K562 (cell line): ENCODE results near the gene TFEB. TPM values are rescaled to one million over a fixed set of nuclear protein-coding genes. Genes with fewer than 3 reads are reported as not detected.

Experiments used
- ATAC-seq: fragments of 200-7000 bp; cut with Tn5 transposase; 3 replicates; pipeline ENCODE4 v1.9.1; 2020; ENCODE audit warnings: moderate library complexity
- BruUV-seq: library from RNA; stranded (reverse); fragments of 400-500 nt; replicated peaks from 2 replicates; lab custom pipeline; 2021; lab: Mats Ljungman, UMichigan
- CTCF ChIA-PET: fragments of 300-600 bp; formaldehyde crosslinking; extraction: SDS; loops from one replicate; lab custom pipeline; 2021; ENCODE audit warnings: low intra/inter-chr PET ratio; lab: Yijun Ruan, JAX
- POLR2A ChIA-PET: fragments of 300-600, 350-650 bp; sonication (Branson Sonifier 250); formaldehyde crosslinking; extraction: SDS; loops from one replicate; lab custom pipeline; 2021; ENCODE audit warnings: antibody characterized with exemption, inconsistent platforms; lab: Yijun Ruan, JAX
- DNase-seq, 4 experiments: peaks; one replicate each; pipeline versions ENCODE4 v3.0.0 to v3.0.0-alpha.2; 2011 to 2018; ENCODE audit warnings: low spot score in 3 of 4, mixed read lengths in 3 of 4; ENCODE audit errors: extremely low read depth in 1 of 4
- FAIRE-seq: peaks from 2 replicates; lab custom pipeline; 2011; peaks lifted over from hg19 to GRCh38; lab: Jason Lieb, UNC
- H2AFZ ChIP-seq: 2 replicates; pipeline ENCODE4 v1.6.0; 2011; ENCODE audit warnings: low read depth, low read length, control low read depth, inconsistent platforms
- H3K27ac ChIP-seq: fragments of 200-600 bp; 3 replicates; pipeline ENCODE4 v1.8.0; 2011; ENCODE audit warnings: low read depth, mild to moderate bottlenecking, control low read depth, inconsistent platforms, low read length, moderate library complexity, mixed read lengths; ENCODE audit errors: extremely low read depth
- H3K27me3 ChIP-seq, 2 experiments: fragments of 300-600 bp in 1 of 2; 2 replicates in 1 of 2; 3 replicates in 1 of 2; pipeline versions ENCODE4 v1.6.0 to v1.8.0; 2011; ENCODE audit warnings: inconsistent platforms in 2 of 2, low read length in 2 of 2, mild to moderate bottlenecking in 1 of 2, mixed read lengths in 1 of 2, moderate library complexity in 1 of 2; ENCODE audit not compliant: control insufficient read depth in 2 of 2, insufficient read depth in 2 of 2
- H3K36me3 ChIP-seq: fragments of 300-600 bp; 3 replicates; pipeline ENCODE4 v1.8.0; 2011; ENCODE audit warnings: mild to moderate bottlenecking, low read length, inconsistent platforms; ENCODE audit not compliant: control insufficient read depth, insufficient read depth
- H3K4me1 ChIP-seq, 2 experiments: fragments of 200-600 bp in 1 of 2; replicated peaks in 1 of 2; 2 replicates in 1 of 2; 3 replicates in 1 of 2; pipeline versions ENCODE4 v1.5.1 to v1.8.0; 2011; ENCODE audit warnings: inconsistent platforms in 2 of 2, low read length in 2 of 2, mild to moderate bottlenecking in 1 of 2, mixed read lengths in 1 of 2, moderate library complexity in 1 of 2; ENCODE audit not compliant: control insufficient read depth in 2 of 2, insufficient read depth in 2 of 2
- H3K4me2 ChIP-seq: 2 replicates; pipeline ENCODE4 v1.6.1; 2011; ENCODE audit warnings: low read length, control low read depth, inconsistent platforms, mixed read lengths; ENCODE audit not compliant: insufficient read depth
- H3K4me3 ChIP-seq: fragments of 200-600 bp; sonication (generic), shearing (Covaris generic); 2 replicates; pipeline ENCODE4 v1.5.1; 2016; ENCODE audit warnings: control low read depth, inconsistent platforms
- H3K79me2 ChIP-seq: fragments of 200-600 bp; 3 replicates; pipeline ENCODE4 v1.8.0; 2011; ENCODE audit warnings: low read length, inconsistent platforms; ENCODE audit not compliant: control insufficient read depth, insufficient read depth
- H3K9ac ChIP-seq, 2 experiments: 2 replicates each; pipeline versions ENCODE4 v1.6.0 to v1.6.1; 2011; ENCODE audit warnings: low read depth in 2 of 2, low read length in 2 of 2, control low read depth in 1 of 2, inconsistent platforms in 1 of 2, mild to moderate bottlenecking in 1 of 2, mixed read lengths in 1 of 2; ENCODE audit not compliant: insufficient read depth in 1 of 2
- H3K9me1 ChIP-seq: one replicate; pipeline ENCODE4 v1.6.0; 2011; ENCODE audit warnings: inconsistent platforms, mild to moderate bottlenecking, low read length, moderate library complexity; ENCODE audit not compliant: control insufficient read depth, insufficient read depth
- H3K9me3 ChIP-seq: replicated peaks from 2 replicates; pipeline ENCODE4 v1.5.1; 2011; ENCODE audit warnings: low read depth, low read length, inconsistent platforms; ENCODE audit not compliant: control insufficient read depth, insufficient read depth
- H4K20me1 ChIP-seq: replicated peaks from 2 replicates; pipeline ENCODE4 v1.6.1; 2011; ENCODE audit warnings: low read length, inconsistent platforms, mixed read lengths; ENCODE audit not compliant: control insufficient read depth, insufficient read depth
- CEBPG ChIP-seq, 3 experiments: fragments of 200-800 bp in 1 of 3; sonication (Bioruptor generic) in 1 of 3; sonication (generic) in 1 of 3; formaldehyde crosslinking in 1 of 3; IDR thresholded peaks in 2 of 3; conservative IDR thresholded peaks in 1 of 3; 2 replicates each; pipeline versions ENCODE4 v1.6.1 to v1.8.0; 2016 to 2022; ENCODE audit warnings: missing compliant biosample characterization in 2 of 3, missing genetic modification characterization in 2 of 3, mild to moderate bottlenecking in 1 of 3, missing genetic modification reagents in 1 of 3
- CREB1 ChIP-seq, 2 experiments: sonication (generic) in 1 of 2; formaldehyde crosslinking in 1 of 2; IDR thresholded peaks; 2 replicates each; pipeline versions ENCODE4 v1.6.1 to v1.8.0; 2012 to 2022; ENCODE audit warnings: inconsistent platforms in 1 of 2, mild to moderate bottlenecking in 1 of 2, missing genetic modification reagents in 1 of 2, moderate library complexity in 1 of 2
- ELF2 ChIP-seq: fragments of 250-450 bp; sonication (Bioruptor Pico); IDR thresholded peaks from 2 replicates; pipeline ENCODE4 v1.5.0; 2021; ENCODE audit warnings: mild to moderate bottlenecking
- FIP1L1 ChIP-seq: fragments of 200-400 bp; formaldehyde crosslinking; IDR thresholded peaks from 2 replicates; pipeline ENCODE4 v1.6.1; 2018; ENCODE audit warnings: mild to moderate bottlenecking, low read depth, low read length; ENCODE audit not compliant: poor library complexity, severe bottlenecking
- NFE2 ChIP-seq: IDR thresholded peaks from 2 replicates; pipeline ENCODE4 v1.6.1; 2014; ENCODE audit warnings: antibody characterized with exemption, low read depth
- ZBTB1 ChIP-seq: sonication (generic); formaldehyde crosslinking; IDR thresholded peaks from 2 replicates; pipeline ENCODE4 v1.8.1; 2023; ENCODE audit warnings: missing genetic modification reagents, low read depth, mild to moderate bottlenecking, borderline replicate concordance
- ZNF830 ChIP-seq: fragments of 250-450 bp; sonication (Bioruptor Pico); IDR thresholded peaks from 2 replicates; pipeline ENCODE4 v1.5.0; 2021; ENCODE audit warnings: mild to moderate bottlenecking
- WGBS: fragments of 100-300 bp; shearing (Covaris generic); methylation state at CpG from one replicate; pipeline ENCODE4 v1.1.6; 2016; ENCODE audit warnings: low coverage, mixed read lengths; ENCODE audit not compliant: insufficient coverage; ENCODE audit errors: missing lambda C conversion rate; 5-methylcytosine and 5-hydroxymethylcytosine counted together
- in situ Hi-C: fragments of 300-500 bp; cut with MboI; formaldehyde crosslinking; loops from 4 replicates; pipeline ENCODE4 v1.15.0; 2018; ENCODE audit warnings: inconsistent platforms, mixed read lengths
- intact Hi-C: fragments of 100-400 bp; cut with micrococcal nuclease; formaldehyde crosslinking; loops from 2 replicates; pipeline ENCODE4 v1.14.2; 2022
- polyA plus RNA-seq, 8 experiments: library from polyadenylated mRNA; depleted of rRNA in 4 of 8; stranded (reverse) in 5 of 8; unstranded in 3 of 8; fragments of >200 nt; fragmentation: Nextera tagmentation in 2 of 8; fragmentation: Illumina TruSeq in 1 of 8; extraction: Ambion mirVana in 2 of 8; extraction: Trizol in 1 of 8; gene quantifications; 2 replicates each; pipeline versions ENCODE4 v1.2.1 to v1.2.3, GENCODE V29; 2011 to 2014; ENCODE audit warnings: inconsistent platforms in 1 of 8, missing spikeins in 1 of 8
- total RNA-seq, 7 experiments: library from RNA; depleted of rRNA in 6 of 7; stranded (reverse); fragments of >200 nt in 6 of 7; fragmentation: Illumina TruSeq in 2 of 7; extraction: Trizol in 2 of 7; gene quantifications; 2 replicates each; pipeline versions ENCODE4 v1.2.1 to v1.2.3, GENCODE V29; 2011 to 2021; ENCODE audit warnings: low replicate concordance in 1 of 7
- TF ChIP-seq, protein P1 (sequence below): sonication (generic); formaldehyde crosslinking; IDR thresholded peaks from 2 replicates; pipeline ENCODE4 v1.9.0; 2022; ENCODE audit warnings: mild to moderate bottlenecking, missing genetic modification reagents

Gene TFEB
- total and polyA plus RNA-seq, 9 of the 15 experiments (the other 6 are each of a cell fraction or from before 2014, with no cell fraction given): 0.04 to 4.7 (median 2.0) TPM

DNA sequence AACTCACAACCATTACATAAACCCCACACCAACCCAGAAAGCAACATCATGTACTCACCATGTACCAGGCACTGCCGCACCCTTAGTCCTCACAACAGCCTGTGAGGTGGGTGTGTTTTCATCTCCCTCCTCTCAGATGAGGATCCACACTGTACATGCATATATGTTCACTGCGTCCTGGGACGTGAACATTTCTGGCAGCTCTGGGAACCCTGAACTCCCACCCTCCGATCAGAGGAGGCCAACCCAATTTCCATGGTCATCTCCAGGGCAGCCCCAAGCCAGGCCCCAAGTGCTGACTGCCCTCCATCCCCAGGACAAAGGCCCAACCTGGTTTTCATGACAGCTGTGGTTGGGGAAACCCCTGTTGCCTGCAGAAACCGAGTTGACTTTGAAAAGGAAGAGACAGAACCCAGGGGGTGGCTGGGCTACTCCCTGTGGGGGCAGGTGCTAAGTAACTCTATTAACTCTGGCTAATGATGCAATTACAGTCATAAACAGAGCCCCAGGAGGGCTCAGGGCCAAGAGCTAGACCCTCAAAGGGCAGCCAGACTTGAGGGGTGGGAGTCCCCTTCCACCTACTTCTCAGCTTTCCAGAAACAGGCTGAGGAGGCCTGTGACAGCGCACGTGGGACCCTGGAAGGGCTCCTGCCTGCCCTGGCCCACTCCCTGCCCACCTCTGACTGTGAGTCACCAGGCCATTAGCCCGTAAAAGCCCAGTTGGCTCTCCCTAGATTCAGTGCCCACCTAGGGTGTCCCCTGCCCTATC is 2.6 kb downstream of the TFEB start:
- DNase-seq (no peak), FAIRE-seq (no peak), ATAC-seq (no peak)
- Histone ChIP-seq H3K9me1 (no peaks in the 10 kb centered on the region), H3K4me2 (no peak overlapping the region), H3K4me3 (no peak overlapping the region), H3K36me3 (no peaks in the 10 kb centered on the region), H2AFZ (no peak overlapping the region), H3K27me3 (peaks cover 0 to 24% of the 10 kb centered on the region in 2 experiments; a peak in 2 of 5 replicates), H3K79me2 (no peaks in the 10 kb centered on the region), H3K4me1 (peaks cover 5 to 34% of the 10 kb centered on the region in 2 experiments), H4K20me1 (peaks cover 4% of the 10 kb centered on the region), H3K9ac (no peak overlapping the region), H3K27ac (no peak overlapping the region), H3K9me3 (no peaks in the 10 kb centered on the region)
- CTCF ChIA-PET: no interaction called here
- TF ChIP-seq CEBPG (CRISPR knock-in tag; IDR thresholded peaks at IDR 0.05) (0 out of 2 replicates have a peak, but pooled peaks have one; percentile 20), CEBPG (tag; conservative IDR thresholded peaks at IDR 0.05 in 1 of 2, IDR thresholded peaks at IDR 0.05 in 1 of 2) (no peak), ZBTB1 (CRISPR knock-in tag) (no peak), FIP1L1 (no peak), CREB1 (IDR thresholded peaks at IDR 0.05) (no peak), CREB1 (CRISPR knock-in tag; IDR thresholded peaks at IDR 0.05) (no peak), ELF2 (CRISPR knock-in tag) (no peak), NFE2 (no peak), ZNF830 (CRISPR knock-in tag) (no peak)
- TF ChIP-seq, protein P1, sequence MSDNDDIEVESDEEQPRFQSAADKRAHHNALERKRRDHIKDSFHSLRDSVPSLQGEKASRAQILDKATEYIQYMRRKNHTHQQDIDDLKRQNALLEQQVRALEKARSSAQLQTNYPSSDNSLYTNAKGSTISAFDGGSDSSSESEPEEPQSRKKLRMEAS: peak; percentile 33; the same call in 1 of the 2 replicates
- BruUV-seq: no TSS peak
- in situ Hi-C loops: no loop called here
- 37% methylated on average over 8 of the region's 8 CpGs for WGBS
- intact Hi-C loops: no loop called here
- POLR2A ChIA-PET: interaction anchor here (0.6 to 2.2 kb wide), 7 partner anchors 9 to 34 kb away, joined by 3 to 11 read pairs (median 4); no protein-coding TSS in a partner anchor
